OCI-LY1 (cell line): ENCODE results near the gene MRE11.
"Not testable (repeated sequence)": the region's sequence is repeated elsewhere in the genome, so short reads cannot be mapped to it uniquely, and the experiment has no call there.

Source experiments
- H2AFZ ChIP-seq: fragments of 200-600 bp; sonication (generic), shearing (Covaris generic); 2 replicates; pipeline ENCODE4 v1.6.0; 2014; ENCODE audit warnings: antibody characterized with exemption, mild to moderate bottlenecking, low read length
- H3F3A ChIP-seq: fragments of 200-600 bp; sonication (generic), shearing (Covaris generic); 2 replicates; pipeline ENCODE4 v1.6.0; 2014; ENCODE audit warnings: mild to moderate bottlenecking, antibody characterized with exemption, low read length, moderate library complexity; ENCODE audit not compliant: insufficient read depth
- H3K27ac ChIP-seq: fragments of 200-600 bp; sonication (generic); 2 replicates; pipeline ENCODE4 v1.5.1; 2014; ENCODE audit warnings: low read length, mixed run types, mild to moderate bottlenecking, low read depth; ENCODE audit not compliant: poor library complexity, severe bottlenecking
- H3K27me3 ChIP-seq: fragments of 200-600 bp; sonication (generic); 2 replicates; pipeline ENCODE4 v1.6.0; 2014; ENCODE audit warnings: antibody characterized with exemption, mild to moderate bottlenecking, low read length, moderate library complexity; ENCODE audit not compliant: insufficient read depth
- H3K36me3 ChIP-seq: fragments of 200-600 bp; sonication (generic); 2 replicates; pipeline ENCODE4 v1.6.1; 2014; ENCODE audit warnings: mild to moderate bottlenecking, antibody characterized with exemption, low read length, moderate library complexity, mixed read lengths; ENCODE audit not compliant: insufficient read depth
- H3K4me1 ChIP-seq: fragments of 200-600 bp; sonication (generic); 2 replicates; pipeline ENCODE4 v1.5.1; 2014; ENCODE audit warnings: mild to moderate bottlenecking, low read length, moderate library complexity; ENCODE audit not compliant: insufficient read depth, severe bottlenecking
- H3K4me2 ChIP-seq: fragments of 200-600 bp; sonication (generic), shearing (Covaris generic); 2 replicates; pipeline ENCODE4 v1.6.1; 2014; ENCODE audit warnings: low read length
- H3K4me3 ChIP-seq: fragments of 200-600 bp; sonication (generic); 2 replicates; pipeline ENCODE4 v1.5.1; 2014; ENCODE audit warnings: low read length, low read depth, mild to moderate bottlenecking, mixed read lengths; ENCODE audit not compliant: poor library complexity, severe bottlenecking
- H3K79me2 ChIP-seq: fragments of 200-600 bp; shearing (Covaris generic); 2 replicates; pipeline ENCODE4 v1.6.1; 2016; ENCODE audit warnings: mixed run types, low read length, mixed read lengths; ENCODE audit not compliant: insufficient read depth
- H3K9ac ChIP-seq: fragments of 200-600 bp; sonication (generic), shearing (Covaris generic); 2 replicates; pipeline ENCODE4 v1.6.1; 2014; ENCODE audit warnings: mild to moderate bottlenecking, low read length, mixed read lengths
- H3K9me2 ChIP-seq: fragments of 200-600 bp; sonication (generic), shearing (Covaris generic); 2 replicates; pipeline ENCODE4 v1.6.1; 2014; ENCODE audit warnings: low read depth, mild to moderate bottlenecking, low read length, mixed read lengths
- H3K9me3 ChIP-seq: fragments of 200-600 bp; shearing (Covaris generic); 2 replicates; pipeline ENCODE4 v1.6.1; 2014; ENCODE audit warnings: low read length, mixed read lengths
- H4K20me1 ChIP-seq: fragments of 200-600 bp; sonication (generic), shearing (Covaris generic); 2 replicates; pipeline ENCODE4 v1.6.0; 2016; ENCODE audit warnings: mild to moderate bottlenecking, low read length; ENCODE audit not compliant: insufficient read depth
- EZH2 ChIP-seq: fragments of 200-600 bp; sonication (generic), shearing (Covaris generic); IDR thresholded peaks from 2 replicates; pipeline ENCODE4 v1.8.0; 2017; ENCODE audit warnings: borderline replicate concordance, mixed run types, mild to moderate bottlenecking, antibody characterized with exemption, low read length, moderate library complexity, mixed read lengths
- TF ChIP-seq, protein P1 (sequence below): fragments of 200-600 bp; sonication (generic), shearing (Covaris generic); IDR thresholded peaks from 2 replicates; pipeline ENCODE4 v1.5.1; 2017; ENCODE audit warnings: mild to moderate bottlenecking, antibody characterized with exemption, low read length, moderate library complexity, mixed read lengths

Gene MRE11

GRCh38 chr11:94379613-94380012 is 114.0 kb downstream of the MRE11 start:
- no peak overlapping the region for H3K4me3 ChIP-seq
- H3K4me1 ChIP-seq, result no peaks in the 10 kb centered on the region
- H2AFZ ChIP-seq, result no peak overlapping the region
- H3K27ac ChIP-seq, result no peak overlapping the region
- no peak overlapping the region for H3K9ac ChIP-seq
- TF ChIP-seq, protein P1, sequence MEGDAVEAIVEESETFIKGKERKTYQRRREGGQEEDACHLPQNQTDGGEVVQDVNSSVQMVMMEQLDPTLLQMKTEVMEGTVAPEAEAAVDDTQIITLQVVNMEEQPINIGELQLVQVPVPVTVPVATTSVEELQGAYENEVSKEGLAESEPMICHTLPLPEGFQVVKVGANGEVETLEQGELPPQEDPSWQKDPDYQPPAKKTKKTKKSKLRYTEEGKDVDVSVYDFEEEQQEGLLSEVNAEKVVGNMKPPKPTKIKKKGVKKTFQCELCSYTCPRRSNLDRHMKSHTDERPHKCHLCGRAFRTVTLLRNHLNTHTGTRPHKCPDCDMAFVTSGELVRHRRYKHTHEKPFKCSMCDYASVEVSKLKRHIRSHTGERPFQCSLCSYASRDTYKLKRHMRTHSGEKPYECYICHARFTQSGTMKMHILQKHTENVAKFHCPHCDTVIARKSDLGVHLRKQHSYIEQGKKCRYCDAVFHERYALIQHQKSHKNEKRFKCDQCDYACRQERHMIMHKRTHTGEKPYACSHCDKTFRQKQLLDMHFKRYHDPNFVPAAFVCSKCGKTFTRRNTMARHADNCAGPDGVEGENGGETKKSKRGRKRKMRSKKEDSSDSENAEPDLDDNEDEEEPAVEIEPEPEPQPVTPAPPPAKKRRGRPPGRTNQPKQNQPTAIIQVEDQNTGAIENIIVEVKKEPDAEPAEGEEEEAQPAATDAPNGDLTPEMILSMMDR, result no peak
- no peak for TF ChIP-seq EZH2
- H3F3A ChIP-seq, result no peaks in the 10 kb centered on the region
- no peak overlapping the region for H3K4me2 ChIP-seq
- no peaks in the 10 kb centered on the region for H3K9me3 ChIP-seq
- H3K79me2 ChIP-seq, result no peaks in the 10 kb centered on the region
- H4K20me1 ChIP-seq, result no peaks in the 10 kb centered on the region
- H3K36me3 ChIP-seq, result no peaks in the 10 kb centered on the region
- H3K9me2 ChIP-seq, result no peaks in the 10 kb centered on the region
- no peaks in the 10 kb centered on the region for H3K27me3 ChIP-seq

- Histone ChIP-seq H3K27me3 (no peaks in the 10 kb centered on the region), H3K9me2 (no peaks in the 10 kb centered on the region), H4K20me1 (no peaks in the 10 kb centered on the region), H3K4me1 (no peaks in the 10 kb centered on the region), H3K79me2 (no peaks in the 10 kb centered on the region), H3K4me3 (no peak overlapping the region), H3K9ac (no peak overlapping the region), H3K27ac (no peak overlapping the region), H3K36me3 (no peaks in the 10 kb centered on the region), H3K9me3 (no peaks in the 10 kb centered on the region), H3K4me2 (no peak overlapping the region), H2AFZ (no peak overlapping the region), H3F3A (no peaks in the 10 kb centered on the region)
- TF ChIP-seq, protein P1, result no peak
- no peak for TF ChIP-seq EZH2
These were observed 116.8 kb downstream of the MRE11 start for GRCh38 chr11:94376841-94377240.

DNA sequence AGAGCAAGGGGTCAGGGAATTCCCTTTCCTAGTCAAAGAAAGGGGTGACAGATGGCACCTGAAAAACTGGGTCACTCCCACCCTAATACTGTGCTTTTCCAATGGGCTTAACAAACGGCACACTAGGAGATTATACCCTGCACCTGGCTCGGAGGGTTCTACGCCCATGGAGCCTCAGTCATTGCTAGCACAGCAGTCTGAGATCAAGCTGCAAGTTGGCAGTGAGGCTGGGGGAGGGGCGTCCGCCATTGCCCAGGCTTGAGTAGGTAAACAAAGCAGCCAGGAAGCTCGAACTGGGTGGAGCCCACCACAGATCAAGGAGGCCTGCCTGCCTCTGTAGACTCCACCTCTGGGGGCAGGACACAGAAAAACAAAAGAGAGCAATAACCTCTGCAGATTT is 123.1 kb downstream of the MRE11 start:
- H3K4me3 ChIP-seq, H3K36me3 ChIP-seq, H3K4me2 ChIP-seq, H3K79me2 ChIP-seq, H3K4me1 ChIP-seq, H3K9me3 ChIP-seq, H2AFZ ChIP-seq, H3K27me3 ChIP-seq, H4K20me1 ChIP-seq, H3K9me2 ChIP-seq, H3F3A ChIP-seq, H3K27ac ChIP-seq, H3K9ac ChIP-seq: not testable (repeated sequence)
